GM21360 (cell line): ENCODE data around the gene CANT1.
"Not testable (repeated sequence)": the region's sequence is repeated elsewhere in the genome, so short reads cannot be mapped to it uniquely, and the experiment has no call there.

Experiments
- ATAC-seq: cut with Tn5 transposase; IDR thresholded peaks from one replicate; pipeline ENCODE4 v1.9.1; 2021; ENCODE audit warnings: mild to moderate bottlenecking, moderate library complexity; ENCODE audit not compliant: unreplicated experiment

The CANT1 gene

GRCh38 chr17:79028496-79029326 is 19.1 kb upstream of the CANT1 start:
- ATAC-seq, result no peak

- no peak for ATAC-seq
Measured at GRCh38 chr17:79027925-79028491, 18.4 kb upstream of the CANT1 start.

GRCh38 chr17:79027274-79027924 is 17.8 kb upstream of the CANT1 start:
- ATAC-seq, result no peak

- ATAC-seq, result no peak
Measured at GRCh38 chr17:79026376-79027273, 17.1 kb upstream of the CANT1 start.

- no peak for ATAC-seq
Measured at GRCh38 chr17:79024901-79025737, 15.6 kb upstream of the CANT1 start.

- ATAC-seq, result no peak
Measured at GRCh38 chr17:79023886-79024771, 14.6 kb upstream of the CANT1 start, which contains the start of gene C1QTNF1. C1QTNF1 (plus strand) TSS chr17:79024169; CDS start chr17:79043969, 19,800 bp downstream.

GRCh38 chr17:79023180-79023705 is 13.7 kb upstream of the CANT1 start:
- no peak for ATAC-seq

- ATAC-seq, result no peak
Measured at GRCh38 chr17:79022507-79022991, 13.0 kb upstream of the CANT1 start.

GRCh38 chr17:79021929-79022328 is 12.4 kb upstream of the CANT1 start:
- not testable (repeated sequence) for ATAC-seq

- ATAC-seq, result no peak
Measured at GRCh38 chr17:79020631-79021301, 11.2 kb upstream of the CANT1 start.

- ATAC-seq, result no peak
Measured at GRCh38 chr17:79019632-79020584, 10.3 kb upstream of the CANT1 start.

- ATAC-seq, result no peak
Measured at GRCh38 chr17:79019261-79019631, 9.7 kb upstream of the CANT1 start.

- no peak for ATAC-seq
Measured at GRCh38 chr17:79018370-79018695, 8.8 kb upstream of the CANT1 start.

GRCh38 chr17:79017546-79018369 is 8.2 kb upstream of the CANT1 start:
- no peak for ATAC-seq

- ATAC-seq, result no peak
Measured at GRCh38 chr17:79014158-79014758, 4.7 kb upstream of the CANT1 start.
